Small intestine (tissue), 7 donors: ENCODE results near the gene NF2. TPM values are rescaled to one million over a fixed set of nuclear protein-coding genes. Genes with fewer than 3 reads are reported as not detected.

Experiments used
- DNase-seq, 2 donors: peaks; one replicate each; pipeline versions ENCODE4 v3.0.0 to v3.0.0-alpha.2; 2013
- FAIRE-seq: peaks from 2 replicates; lab custom pipeline; 2012; peaks lifted over from hg19 to GRCh38; lab: Jason Lieb, UNC
- H3K27ac ChIP-seq, 3 donors: one replicate each; pipeline ENCODE4 v1.5.1; 2013; ENCODE audit warnings: low read length in 2 of 3, mild to moderate bottlenecking in 2 of 3, control low read depth in 1 of 3, inconsistent platforms in 1 of 3, low read depth in 1 of 3, moderate library complexity in 1 of 3
- H3K27me3 ChIP-seq, 3 donors: one replicate each; pipeline ENCODE4 v1.6.1; 2013; ENCODE audit warnings: low read length in 3 of 3, inconsistent platforms in 1 of 3; ENCODE audit not compliant: control insufficient read depth in 3 of 3, insufficient read depth in 3 of 3
- H3K36me3 ChIP-seq, 3 donors: one replicate each; pipeline ENCODE4 v1.6.1; 2013; ENCODE audit warnings: low read length in 3 of 3, inconsistent platforms in 1 of 3, low read depth in 1 of 3, mild to moderate bottlenecking in 1 of 3, moderate library complexity in 1 of 3; ENCODE audit not compliant: control insufficient read depth in 3 of 3, insufficient read depth in 2 of 3
- H3K4me1 ChIP-seq, 3 donors: one replicate each; pipeline ENCODE4 v1.6.1; 2013; ENCODE audit warnings: low read length in 2 of 3, inconsistent platforms in 1 of 3, low read depth in 1 of 3, mild to moderate bottlenecking in 1 of 3, moderate library complexity in 1 of 3; ENCODE audit not compliant: control insufficient read depth in 3 of 3, insufficient read depth in 2 of 3
- H3K4me3 ChIP-seq, 3 donors: one replicate each; pipeline ENCODE4 v1.5.1; 2013; ENCODE audit warnings: low read length in 3 of 3, control low read depth in 1 of 3, inconsistent platforms in 1 of 3, low read depth in 1 of 3, mild to moderate bottlenecking in 1 of 3, moderate library complexity in 1 of 3
- H3K9me3 ChIP-seq, 2 donors: one replicate each; pipeline ENCODE4 v1.6.1; 2013; ENCODE audit warnings: low read depth in 1 of 2, low read length in 1 of 2; ENCODE audit not compliant: control insufficient read depth in 2 of 2, insufficient read depth in 1 of 2
- WGBS, 3 donors: extraction: QIAGEN DNeasy Blood & Tissue Kit; methylation state at CpG; one replicate each; pipeline ENCODE4 v1.1.7; 2013; 5-methylcytosine and 5-hydroxymethylcytosine counted together
- polyA plus RNA-seq, 4 donors: library from polyadenylated mRNA; stranded (reverse) in 3 of 4; unstranded in 1 of 4; fragments of 200-250 nt in 3 of 4; fragments of 120-200 nt in 1 of 4; gene quantifications; one replicate each; pipeline versions ENCODE4 v1.2.1 to v1.2.3, GENCODE V29; 2013
- donor health status: healthy with polysubstance abuse.
- donor health status: control.
- donor health status: control.
- donor health status: Bipolar disorder and iron deficiency.
- donor health status: healthy.

NF2 gene
- polyA plus RNA-seq, 4 donors, result 6.5 to 14.7 (median 9.8) TPM

GRCh38 chr22:29651652-29652051, 48.2 kb downstream of the NF2 start:
- peaks cover 0 to 16% (median under 1%) of the 10 kb centered on the region in 3 donors for H3K36me3 ChIP-seq
- H3K27ac ChIP-seq, result no peak overlapping the region
- 94 to 100% (median 97%) methylated on average over 1 of the region's 1 CpG for WGBS, 3 donors
- H3K9me3 ChIP-seq, result no peaks in the 10 kb centered on the region
- H3K4me3 ChIP-seq, result no peak overlapping the region
- DNase-seq, result no peak
- H3K4me1 ChIP-seq, result no peaks in the 10 kb centered on the region
- no peaks in the 10 kb centered on the region for H3K27me3 ChIP-seq
- FAIRE-seq, result no peak

GRCh38 chr22:29654420-29654819, 51.0 kb downstream of the NF2 start:
- Histone ChIP-seq H3K36me3 (peaks cover 0 to 17% (median 0%) of the 10 kb centered on the region in 3 donors), H3K27ac (no peak overlapping the region), H3K27me3 (no peaks in the 10 kb centered on the region), H3K4me3 (no peak overlapping the region), H3K9me3 (no peaks in the 10 kb centered on the region), H3K4me1 (no peaks in the 10 kb centered on the region)
- 94 to 96% (median 96%) methylated on average over 4 of the region's 4 CpGs for WGBS, 3 donors
- no peak for DNase-seq
- FAIRE-seq, result no peak

GRCh38 chr22:29654882-29655281, 51.4 kb downstream of the NF2 start:
- Histone ChIP-seq H3K4me1 (no peaks in the 10 kb centered on the region), H3K27me3 (no peaks in the 10 kb centered on the region), H3K9me3 (no peaks in the 10 kb centered on the region), H3K4me3 (no peak overlapping the region), H3K36me3 (peaks cover 0 to 17% (median 0%) of the 10 kb centered on the region in 3 donors), H3K27ac (no peak overlapping the region)
- FAIRE-seq (no peak), DNase-seq (no peak)
- 73 to 81% (median 76%) methylated on average over 7 of the region's 7 CpGs for WGBS, 3 donors

- DNase-seq (no peak), FAIRE-seq (no peak)
- WGBS, 3 donors, result 82 to 91% (median 84%) methylated on average over 4 of the region's 4 CpGs
- Histone ChIP-seq H3K4me3 (no peak overlapping the region), H3K27ac (no peak overlapping the region), H3K36me3 (peaks cover 2 to 35% (median 3%) of the 10 kb centered on the region in 3 donors), H3K4me1 (no peaks in the 10 kb centered on the region), H3K9me3 (no peaks in the 10 kb centered on the region), H3K27me3 (no peaks in the 10 kb centered on the region)
Observed at GRCh38 chr22:29658176-29658575, 54.7 kb downstream of the NF2 start.

DNA sequence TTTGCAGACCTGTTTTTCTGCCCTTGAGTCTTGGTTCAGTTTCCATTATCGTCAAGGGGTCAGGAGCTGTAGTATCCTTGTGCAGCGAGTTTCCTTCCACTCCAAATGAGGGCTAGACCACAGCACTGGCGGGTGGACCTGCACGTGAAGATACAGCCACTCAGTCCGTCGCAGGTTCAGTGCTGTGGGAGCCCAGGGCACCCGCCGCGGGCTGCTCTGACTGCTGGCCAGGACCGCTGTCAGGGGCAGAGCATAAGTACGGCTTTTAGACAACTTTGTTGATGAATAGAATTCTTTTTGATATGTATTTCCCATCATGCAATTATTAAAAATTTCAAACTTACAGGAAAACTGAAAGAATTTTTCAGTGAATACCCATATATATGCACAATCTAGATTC, 56.6 kb downstream of the NF2 start:
- Histone ChIP-seq H3K27me3 (no peaks in the 10 kb centered on the region), H3K36me3 (peaks cover 3 to 44% (median 6%) of the 10 kb centered on the region in 3 donors), H3K27ac (no peak overlapping the region), H3K4me1 (no peaks in the 10 kb centered on the region), H3K9me3 (no peaks in the 10 kb centered on the region), H3K4me3 (no peak overlapping the region)
- FAIRE-seq (no peak), DNase-seq (no peak)
- 94 to 95% (median 94%) methylated on average over 11 of the region's 11 CpGs for WGBS, 3 donors

DNA sequence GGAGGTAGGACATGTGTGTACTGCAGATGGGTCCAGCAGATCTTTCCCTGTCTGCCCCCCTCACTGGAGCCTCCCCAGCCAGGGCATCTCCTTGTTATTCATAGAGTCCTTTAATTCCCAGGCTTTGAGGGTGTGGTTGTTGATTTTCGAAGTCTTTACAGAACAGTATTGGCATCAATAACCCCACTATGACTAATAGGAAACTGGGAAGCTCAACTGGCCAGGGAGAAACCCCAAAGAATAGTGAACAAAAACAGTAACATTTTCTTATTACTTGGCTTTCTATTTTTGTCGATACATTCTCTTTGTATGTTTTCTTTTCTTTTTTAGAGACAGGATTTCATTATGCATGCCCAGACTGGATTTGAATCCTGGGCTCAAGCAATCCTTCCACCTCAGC, 57.9 kb downstream of the NF2 start:
- no peaks in the 10 kb centered on the region for H3K4me1 ChIP-seq
- WGBS, 3 donors, result 75 to 88% (median 83%) methylated on average over 2 of the region's 2 CpGs
- peaks cover 3 to 47% (median 6%) of the 10 kb centered on the region in 3 donors for H3K36me3 ChIP-seq
- no peak overlapping the region for H3K4me3 ChIP-seq
- DNase-seq (no peak), FAIRE-seq (no peak)
- H3K27ac ChIP-seq, result no peak overlapping the region
- H3K27me3 ChIP-seq, result no peaks in the 10 kb centered on the region
- no peaks in the 10 kb centered on the region for H3K9me3 ChIP-seq

- H3K9me3 ChIP-seq, result no peaks in the 10 kb centered on the region
- H3K36me3 ChIP-seq, result peaks cover 6 to 56% (median 9%) of the 10 kb centered on the region in 3 donors
- FAIRE-seq (no peak), DNase-seq (no peak)
- H3K4me3 ChIP-seq, result no peak overlapping the region
- WGBS, 3 donors, result 90 to 91% (median 90%) methylated on average over 8 of the region's 8 CpGs
- no peaks in the 10 kb centered on the region for H3K4me1 ChIP-seq
- no peak overlapping the region for H3K27ac ChIP-seq
- no peaks in the 10 kb centered on the region for H3K27me3 ChIP-seq
Observed at GRCh38 chr22:29663180-29663821, 59.9 kb downstream of the NF2 start.

DNA sequence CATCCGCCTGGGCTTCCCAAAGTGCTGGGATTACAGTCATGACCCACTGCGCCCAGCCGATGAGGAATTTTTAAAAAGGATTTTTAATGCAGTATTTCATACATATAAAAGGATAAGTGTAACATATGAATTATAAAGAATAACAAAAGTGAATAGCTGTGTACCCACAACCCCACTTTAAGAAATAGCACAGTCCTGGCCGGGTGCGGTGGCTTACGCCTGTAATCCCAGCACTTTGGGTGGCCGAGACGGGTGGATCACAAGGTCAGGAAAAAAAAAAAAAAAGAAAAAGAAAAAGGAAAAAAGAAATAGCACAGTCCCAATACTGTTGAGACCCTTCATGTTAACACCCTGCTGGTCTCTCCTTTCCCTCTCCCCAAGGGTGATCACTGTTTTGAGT, 62.1 kb downstream of the NF2 start:
- no peak for FAIRE-seq
- no peak overlapping the region for H3K27ac ChIP-seq
- peaks cover 12 to 64% (median 14%) of the 10 kb centered on the region in 3 donors for H3K36me3 ChIP-seq
- no peaks in the 10 kb centered on the region for H3K27me3 ChIP-seq
- no peak overlapping the region for H3K4me3 ChIP-seq
- no peaks in the 10 kb centered on the region for H3K9me3 ChIP-seq
- 96 to 97% (median 96%) methylated on average over 8 of the region's 8 CpGs for WGBS, 3 donors
- DNase-seq, result no peak
- H3K4me1 ChIP-seq, result no peaks in the 10 kb centered on the region

DNA sequence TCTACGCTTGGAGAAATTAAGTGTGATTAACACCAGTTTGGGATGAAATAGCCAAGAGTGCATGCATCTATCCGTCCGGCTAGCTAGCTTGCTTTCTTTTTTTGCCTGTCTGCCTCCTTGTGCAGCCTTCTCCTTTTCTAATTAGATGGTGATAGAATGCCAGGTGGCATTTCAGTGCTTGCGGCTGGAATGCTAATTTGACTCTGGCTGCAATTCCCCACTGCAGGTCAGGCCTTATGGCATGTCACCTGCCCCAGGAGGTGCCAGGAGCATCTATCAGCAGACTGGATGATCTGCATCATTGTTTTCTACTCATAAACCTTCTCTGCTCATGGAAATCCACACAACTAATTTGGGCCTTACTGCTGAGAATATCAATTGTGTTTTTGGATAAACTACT, 65.2 kb downstream of the NF2 start:
- WGBS, 3 donors, result 92 to 100% (median 95%) methylated on average over 4 of the region's 4 CpGs
- Histone ChIP-seq H3K4me1 (no peaks in the 10 kb centered on the region), H3K27me3 (no peaks in the 10 kb centered on the region), H3K36me3 (peaks cover 16 to 72% (median 22%) of the 10 kb centered on the region in 3 donors), H3K27ac (no peak overlapping the region), H3K9me3 (no peaks in the 10 kb centered on the region), H3K4me3 (no peak overlapping the region)
- FAIRE-seq (no peak), DNase-seq (no peak)
